ENCODE data around the gene ALDH3B1.

- TF ChIP-seq, protein P1, sequence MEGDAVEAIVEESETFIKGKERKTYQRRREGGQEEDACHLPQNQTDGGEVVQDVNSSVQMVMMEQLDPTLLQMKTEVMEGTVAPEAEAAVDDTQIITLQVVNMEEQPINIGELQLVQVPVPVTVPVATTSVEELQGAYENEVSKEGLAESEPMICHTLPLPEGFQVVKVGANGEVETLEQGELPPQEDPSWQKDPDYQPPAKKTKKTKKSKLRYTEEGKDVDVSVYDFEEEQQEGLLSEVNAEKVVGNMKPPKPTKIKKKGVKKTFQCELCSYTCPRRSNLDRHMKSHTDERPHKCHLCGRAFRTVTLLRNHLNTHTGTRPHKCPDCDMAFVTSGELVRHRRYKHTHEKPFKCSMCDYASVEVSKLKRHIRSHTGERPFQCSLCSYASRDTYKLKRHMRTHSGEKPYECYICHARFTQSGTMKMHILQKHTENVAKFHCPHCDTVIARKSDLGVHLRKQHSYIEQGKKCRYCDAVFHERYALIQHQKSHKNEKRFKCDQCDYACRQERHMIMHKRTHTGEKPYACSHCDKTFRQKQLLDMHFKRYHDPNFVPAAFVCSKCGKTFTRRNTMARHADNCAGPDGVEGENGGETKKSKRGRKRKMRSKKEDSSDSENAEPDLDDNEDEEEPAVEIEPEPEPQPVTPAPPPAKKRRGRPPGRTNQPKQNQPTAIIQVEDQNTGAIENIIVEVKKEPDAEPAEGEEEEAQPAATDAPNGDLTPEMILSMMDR (IDR thresholded peaks at IDR 0.05; ENCODE audit: low read depth, low read length) = no peak
- TF ChIP-seq EZH2phosphoT487 (IDR thresholded peaks at IDR 0.05; ENCODE audit: low read depth) = no peak
Measured at GRCh38 chr11:67996051-67996450, 14.1 kb upstream of the ALDH3B1 start.
